GM10266 (cell line): ENCODE measurements around the gene SDK1.

ENCODE experiments used
- DNase-seq: peaks from one replicate; pipeline ENCODE4 v3.0.0; 2012; ENCODE audit errors: extremely low spot score
- CTCF ChIP-seq: IDR thresholded peaks from 2 replicates; pipeline ENCODE4 v1.5.1; 2012; ENCODE audit warnings: mild to moderate bottlenecking, low read depth; ENCODE audit not compliant: control insufficient read depth, insufficient read depth; ENCODE audit errors: missing control alignments

The SDK1 gene

GRCh38 chr7:3912291-3912690 lies 611.2 kb downstream of the SDK1 start:
- no peak for DNase-seq
- no peak for TF ChIP-seq CTCF

- TF ChIP-seq CTCF, result no peak
- no peak for DNase-seq
Observed at GRCh38 chr7:3914051-3914775, 613.2 kb downstream of the SDK1 start.

- TF ChIP-seq CTCF, result no peak
- no peak for DNase-seq
Observed at GRCh38 chr7:3915337-3915878, 614.4 kb downstream of the SDK1 start.

- no peak for DNase-seq
Observed at GRCh38 chr7:3916146-3916545, 615.1 kb downstream of the SDK1 start.

GRCh38 chr7:3917436-3917835 lies 616.4 kb downstream of the SDK1 start:
- TF ChIP-seq CTCF, result no peak
- DNase-seq, result no peak

More at GRCh38 chr7:3916146-3916545, 615.1 kb downstream of the SDK1 start:
- TF ChIP-seq CTCF, result no peak

GRCh38 chr7:3918576-3918975 lies 617.5 kb downstream of the SDK1 start:
- no peak for TF ChIP-seq CTCF
- DNase-seq, result no peak

- no peak for TF ChIP-seq CTCF
- DNase-seq, result no peak
Observed at GRCh38 chr7:3922175-3922635, 621.2 kb downstream of the SDK1 start.
